SK-N-SH treated with all-trans-retinoic acid at 6 μM for 48 hours (cell line): ENCODE data around the gene CNOT6L.

Experiments
- ATAC-seq: fragments of 200-7000 bp; cut with Tn5 transposase; 3 replicates; pipeline ENCODE4 v1.9.1; 2020; ENCODE audit warnings: mild to moderate bottlenecking, moderate library complexity
- ARNTL ChIP-seq: fragments of 450-650 bp; formaldehyde crosslinking; IDR thresholded peaks from 2 replicates; pipeline ENCODE4 v1.5.0; 2020; ENCODE audit warnings: low read depth, mild to moderate bottlenecking, moderate library complexity, borderline replicate concordance
- BACH2 ChIP-seq: fragments of 250-450 bp; sonication (Bioruptor Pico); IDR thresholded peaks from 2 replicates; pipeline ENCODE4 v1.9.0; 2021; ENCODE audit warnings: mild to moderate bottlenecking, borderline replicate concordance
- CSDC2 ChIP-seq: fragments of 250-450 bp; sonication (Bioruptor Pico); IDR thresholded peaks from 2 replicates; pipeline ENCODE4 v1.5.0; 2020; ENCODE audit warnings: mild to moderate bottlenecking, moderate library complexity
- ESRRG ChIP-seq: fragments of 250-450 bp; sonication (Bioruptor Pico); IDR thresholded peaks from 2 replicates; pipeline ENCODE4 v1.6.1; 2021; ENCODE audit warnings: mild to moderate bottlenecking
- GLIS3 ChIP-seq: fragments of 250-450 bp; sonication (Bioruptor Pico); IDR thresholded peaks from 2 replicates; pipeline ENCODE4 v1.5.0; 2020; ENCODE audit warnings: mild to moderate bottlenecking, moderate library complexity
- OSR1 ChIP-seq: fragments of 250-450 bp; sonication (Bioruptor Pico); IDR thresholded peaks from 2 replicates; pipeline ENCODE4 v1.8.0; 2022; ENCODE audit warnings: moderate library complexity, mild to moderate bottlenecking, inconsistent platforms
- RARB ChIP-seq: fragments of 250-450 bp; sonication (Bioruptor Pico); IDR thresholded peaks from 2 replicates; pipeline ENCODE4 v1.8.0; 2021; ENCODE audit warnings: mild to moderate bottlenecking, moderate library complexity
- SNAI2 ChIP-seq: fragments of 250-450 bp; sonication (Bioruptor Pico); IDR thresholded peaks from 2 replicates; pipeline ENCODE4 v1.5.0; 2020; ENCODE audit warnings: mild to moderate bottlenecking, moderate library complexity
- TCF4 ChIP-seq: fragments of 250-450 bp; sonication (Bioruptor Pico); IDR thresholded peaks from 2 replicates; pipeline ENCODE4 v1.8.0; 2021; ENCODE audit warnings: mild to moderate bottlenecking, moderate library complexity, borderline replicate concordance
- TOX ChIP-seq: fragments of 250-450 bp; sonication (Bioruptor Pico); IDR thresholded peaks from 2 replicates; pipeline ENCODE4 v1.8.0; 2021; ENCODE audit warnings: mild to moderate bottlenecking, moderate library complexity, borderline replicate concordance
- ZC3H10 ChIP-seq: fragments of 250-450 bp; sonication (Bioruptor Pico); IDR thresholded peaks from 2 replicates; pipeline ENCODE4 v1.5.1; 2021; ENCODE audit warnings: mild to moderate bottlenecking, moderate library complexity
- ZFP3 ChIP-seq: fragments of 250-450 bp; sonication (Bioruptor Pico); IDR thresholded peaks from 2 replicates; pipeline ENCODE4 v1.5.0; 2020; ENCODE audit warnings: mild to moderate bottlenecking, moderate library complexity
- ZNF565 ChIP-seq: fragments of 450-650 bp; formaldehyde crosslinking; conservative IDR thresholded peaks from 2 replicates; pipeline ENCODE4 v1.5.0; 2020; ENCODE audit warnings: low read depth, mild to moderate bottlenecking, moderate library complexity
- ZNF8 ChIP-seq: fragments of 450-650 bp; formaldehyde crosslinking; IDR thresholded peaks from 2 replicates; pipeline ENCODE4 v1.5.0; 2020; ENCODE audit warnings: mild to moderate bottlenecking, moderate library complexity
- TF ChIP-seq, protein P1 (sequence below): fragments of 250-450 bp; sonication (Bioruptor Pico); IDR thresholded peaks from 2 replicates; pipeline ENCODE4 v1.5.1; 2020; ENCODE audit warnings: low read depth, mild to moderate bottlenecking, moderate library complexity
- TF ChIP-seq, protein P2 (sequence below): fragments of 250-450 bp; sonication (Bioruptor Pico); IDR thresholded peaks from 2 replicates; pipeline ENCODE4 v1.8.0; 2021; ENCODE audit warnings: low read depth, mild to moderate bottlenecking, moderate library complexity, borderline replicate concordance
- TF ChIP-seq, protein P3 (sequence below): fragments of 250-450 bp; sonication (Bioruptor Pico); IDR thresholded peaks from 2 replicates; pipeline ENCODE4 v1.5.0; 2020; ENCODE audit warnings: mild to moderate bottlenecking, moderate library complexity
- TF ChIP-seq, protein P4 (sequence below): fragments of 250-450 bp; sonication (Bioruptor Pico); IDR thresholded peaks from 2 replicates; pipeline ENCODE4 v1.5.1; 2021; ENCODE audit warnings: mild to moderate bottlenecking, moderate library complexity
- TF ChIP-seq, protein P5 (sequence below): fragments of 250-450 bp; sonication (Bioruptor Pico); IDR thresholded peaks from 2 replicates; pipeline ENCODE4 v1.8.0; 2020; ENCODE audit warnings: mild to moderate bottlenecking, moderate library complexity, borderline replicate concordance

CNOT6L gene

DNA sequence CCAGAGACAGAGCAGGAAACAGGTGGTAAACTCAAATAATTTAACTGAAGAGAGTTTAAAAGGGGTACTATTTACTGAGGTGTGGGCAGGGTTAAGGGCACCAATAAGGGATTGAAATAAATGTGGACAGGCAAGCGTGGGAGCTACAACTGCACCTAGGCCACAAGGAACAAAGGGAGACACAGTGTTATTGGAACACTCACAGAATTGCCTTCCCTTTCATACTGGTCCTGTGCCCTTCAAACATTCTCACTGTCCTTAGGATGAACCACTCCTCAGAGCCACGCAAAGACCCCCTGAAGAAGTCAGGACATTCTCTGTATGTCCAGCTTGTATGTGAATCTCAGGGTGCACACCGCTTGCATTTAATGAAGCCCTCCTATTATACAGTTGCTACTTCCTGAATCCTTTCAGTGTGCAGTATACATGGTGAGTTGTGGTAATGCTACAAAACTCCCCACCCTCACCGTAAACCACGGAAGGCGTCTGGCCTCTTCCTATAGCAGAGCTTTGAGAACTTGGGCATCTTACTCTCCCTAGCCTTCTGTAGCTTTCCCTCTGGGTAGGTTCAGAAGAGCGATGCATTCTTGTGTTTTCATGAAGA is 33.8 kb upstream of the CNOT6L start (continued):
- TF ChIP-seq, protein P1, sequence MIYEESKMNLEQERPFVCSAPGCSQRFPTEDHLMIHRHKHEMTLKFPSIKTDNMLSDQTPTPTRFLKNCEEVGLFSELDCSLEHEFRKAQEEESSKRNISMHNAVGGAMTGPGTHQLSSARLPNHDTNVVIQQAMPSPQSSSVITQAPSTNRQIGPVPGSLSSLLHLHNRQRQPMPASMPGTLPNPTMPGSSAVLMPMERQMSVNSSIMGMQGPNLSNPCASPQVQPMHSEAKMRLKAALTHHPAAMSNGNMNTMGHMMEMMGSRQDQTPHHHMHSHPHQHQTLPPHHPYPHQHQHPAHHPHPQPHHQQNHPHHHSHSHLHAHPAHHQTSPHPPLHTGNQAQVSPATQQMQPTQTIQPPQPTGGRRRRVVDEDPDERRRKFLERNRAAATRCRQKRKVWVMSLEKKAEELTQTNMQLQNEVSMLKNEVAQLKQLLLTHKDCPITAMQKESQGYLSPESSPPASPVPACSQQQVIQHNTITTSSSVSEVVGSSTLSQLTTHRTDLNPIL (CRISPR knock-in tag) = no peak
- TF ChIP-seq, protein P2, sequence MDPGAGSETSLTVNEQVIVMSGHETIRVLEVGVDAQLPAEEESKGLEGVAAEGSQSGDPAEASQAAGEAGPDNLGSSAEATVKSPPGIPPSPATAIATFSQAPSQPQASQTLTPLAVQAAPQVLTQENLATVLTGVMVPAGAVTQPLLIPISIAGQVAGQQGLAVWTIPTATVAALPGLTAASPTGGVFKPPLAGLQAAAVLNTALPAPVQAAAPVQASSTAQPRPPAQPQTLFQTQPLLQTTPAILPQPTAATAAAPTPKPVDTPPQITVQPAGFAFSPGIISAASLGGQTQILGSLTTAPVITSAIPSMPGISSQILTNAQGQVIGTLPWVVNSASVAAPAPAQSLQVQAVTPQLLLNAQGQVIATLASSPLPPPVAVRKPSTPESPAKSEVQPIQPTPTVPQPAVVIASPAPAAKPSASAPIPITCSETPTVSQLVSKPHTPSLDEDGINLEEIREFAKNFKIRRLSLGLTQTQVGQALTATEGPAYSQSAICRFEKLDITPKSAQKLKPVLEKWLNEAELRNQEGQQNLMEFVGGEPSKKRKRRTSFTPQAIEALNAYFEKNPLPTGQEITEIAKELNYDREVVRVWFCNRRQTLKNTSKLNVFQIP = no peak
- TF ChIP-seq RARB (CRISPR knock-in tag) (no peak), CSDC2 (CRISPR knock-in tag) (no peak)
- TF ChIP-seq, protein P3, sequence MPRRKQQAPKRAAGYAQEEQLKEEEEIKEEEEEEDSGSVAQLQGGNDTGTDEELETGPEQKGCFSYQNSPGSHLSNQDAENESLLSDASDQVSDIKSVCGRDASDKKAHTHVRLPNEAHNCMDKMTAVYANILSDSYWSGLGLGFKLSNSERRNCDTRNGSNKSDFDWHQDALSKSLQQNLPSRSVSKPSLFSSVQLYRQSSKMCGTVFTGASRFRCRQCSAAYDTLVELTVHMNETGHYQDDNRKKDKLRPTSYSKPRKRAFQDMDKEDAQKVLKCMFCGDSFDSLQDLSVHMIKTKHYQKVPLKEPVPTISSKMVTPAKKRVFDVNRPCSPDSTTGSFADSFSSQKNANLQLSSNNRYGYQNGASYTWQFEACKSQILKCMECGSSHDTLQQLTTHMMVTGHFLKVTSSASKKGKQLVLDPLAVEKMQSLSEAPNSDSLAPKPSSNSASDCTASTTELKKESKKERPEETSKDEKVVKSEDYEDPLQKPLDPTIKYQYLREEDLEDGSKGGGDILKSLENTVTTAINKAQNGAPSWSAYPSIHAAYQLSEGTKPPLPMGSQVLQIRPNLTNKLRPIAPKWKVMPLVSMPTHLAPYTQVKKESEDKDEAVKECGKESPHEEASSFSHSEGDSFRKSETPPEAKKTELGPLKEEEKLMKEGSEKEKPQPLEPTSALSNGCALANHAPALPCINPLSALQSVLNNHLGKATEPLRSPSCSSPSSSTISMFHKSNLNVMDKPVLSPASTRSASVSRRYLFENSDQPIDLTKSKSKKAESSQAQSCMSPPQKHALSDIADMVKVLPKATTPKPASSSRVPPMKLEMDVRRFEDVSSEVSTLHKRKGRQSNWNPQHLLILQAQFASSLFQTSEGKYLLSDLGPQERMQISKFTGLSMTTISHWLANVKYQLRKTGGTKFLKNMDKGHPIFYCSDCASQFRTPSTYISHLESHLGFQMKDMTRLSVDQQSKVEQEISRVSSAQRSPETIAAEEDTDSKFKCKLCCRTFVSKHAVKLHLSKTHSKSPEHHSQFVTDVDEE = no peak

DNA sequence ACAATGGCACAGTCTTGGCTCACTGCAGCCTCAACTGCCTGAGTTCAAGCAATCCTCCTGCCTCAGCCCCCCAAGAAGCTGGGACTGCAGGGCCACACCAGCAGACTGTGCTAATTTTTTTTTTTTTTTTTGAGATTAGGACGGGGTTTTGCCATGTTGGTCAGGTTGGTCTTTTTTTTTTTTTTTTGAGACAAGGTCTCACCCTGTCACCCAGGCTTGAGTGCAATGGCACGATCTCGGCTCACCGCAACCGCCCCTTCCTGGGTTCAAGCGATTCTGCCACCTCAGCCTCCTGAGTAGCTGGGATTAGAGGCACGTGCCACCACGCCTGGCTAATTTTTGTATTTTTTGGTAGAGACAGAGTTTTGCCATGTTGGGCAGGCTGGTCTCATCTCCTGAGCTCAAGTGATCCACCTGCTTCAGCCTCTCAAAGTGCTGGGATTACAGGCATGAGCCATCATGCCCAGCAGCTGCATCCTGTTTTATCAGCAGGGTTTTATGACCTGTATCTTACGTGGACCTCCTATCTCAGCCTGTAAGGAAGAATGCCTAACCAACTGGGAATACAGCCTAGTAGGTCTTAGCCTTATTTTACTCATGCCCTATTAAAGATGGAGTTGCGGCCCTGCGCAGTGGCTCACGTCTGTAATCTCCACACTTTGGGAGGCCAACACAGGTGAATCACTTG is 30.3 kb upstream of the CNOT6L start:
- TF ChIP-seq, protein P3 = no peak
- TF ChIP-seq OSR1 (CRISPR knock-in tag) = no peak
- TF ChIP-seq, protein P4, sequence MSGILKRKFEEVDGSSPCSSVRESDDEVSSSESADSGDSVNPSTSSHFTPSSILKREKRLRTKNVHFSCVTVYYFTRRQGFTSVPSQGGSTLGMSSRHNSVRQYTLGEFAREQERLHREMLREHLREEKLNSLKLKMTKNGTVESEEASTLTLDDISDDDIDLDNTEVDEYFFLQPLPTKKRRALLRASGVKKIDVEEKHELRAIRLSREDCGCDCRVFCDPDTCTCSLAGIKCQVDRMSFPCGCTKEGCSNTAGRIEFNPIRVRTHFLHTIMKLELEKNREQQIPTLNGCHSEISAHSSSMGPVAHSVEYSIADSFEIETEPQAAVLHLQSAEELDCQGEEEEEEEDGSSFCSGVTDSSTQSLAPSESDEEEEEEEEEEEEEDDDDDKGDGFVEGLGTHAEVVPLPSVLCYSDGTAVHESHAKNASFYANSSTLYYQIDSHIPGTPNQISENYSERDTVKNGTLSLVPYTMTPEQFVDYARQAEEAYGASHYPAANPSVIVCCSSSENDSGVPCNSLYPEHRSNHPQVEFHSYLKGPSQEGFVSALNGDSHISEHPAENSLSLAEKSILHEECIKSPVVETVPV = no peak
- no peak for TF ChIP-seq GLIS3
- TF ChIP-seq TCF4 = no peak
- no peak for TF ChIP-seq ZNF8 (CRISPR knock-in tag)
- no peak for ATAC-seq

DNA sequence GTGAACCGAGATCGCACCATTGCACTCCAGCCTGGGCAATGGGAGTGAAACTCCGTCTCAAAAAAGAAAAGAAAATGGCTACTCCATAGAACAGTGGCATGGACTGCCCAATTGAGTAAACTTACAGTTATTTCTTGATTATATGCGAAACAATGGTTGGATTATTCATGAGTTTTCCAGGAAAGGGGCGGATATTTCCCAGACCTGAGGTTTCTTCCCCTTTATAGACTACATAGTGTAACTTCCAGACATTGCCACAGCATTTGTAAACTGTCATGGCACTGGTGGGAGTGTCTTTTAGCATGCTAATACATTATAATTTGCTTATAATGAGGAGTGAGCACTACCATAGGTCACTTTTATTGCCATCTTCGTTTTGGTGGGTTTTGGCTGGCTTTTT is 29.3 kb upstream of the CNOT6L start:
- TF ChIP-seq ZNF8 (CRISPR knock-in tag) (no peak), OSR1 (CRISPR knock-in tag) (no peak)
- TF ChIP-seq, protein P5, sequence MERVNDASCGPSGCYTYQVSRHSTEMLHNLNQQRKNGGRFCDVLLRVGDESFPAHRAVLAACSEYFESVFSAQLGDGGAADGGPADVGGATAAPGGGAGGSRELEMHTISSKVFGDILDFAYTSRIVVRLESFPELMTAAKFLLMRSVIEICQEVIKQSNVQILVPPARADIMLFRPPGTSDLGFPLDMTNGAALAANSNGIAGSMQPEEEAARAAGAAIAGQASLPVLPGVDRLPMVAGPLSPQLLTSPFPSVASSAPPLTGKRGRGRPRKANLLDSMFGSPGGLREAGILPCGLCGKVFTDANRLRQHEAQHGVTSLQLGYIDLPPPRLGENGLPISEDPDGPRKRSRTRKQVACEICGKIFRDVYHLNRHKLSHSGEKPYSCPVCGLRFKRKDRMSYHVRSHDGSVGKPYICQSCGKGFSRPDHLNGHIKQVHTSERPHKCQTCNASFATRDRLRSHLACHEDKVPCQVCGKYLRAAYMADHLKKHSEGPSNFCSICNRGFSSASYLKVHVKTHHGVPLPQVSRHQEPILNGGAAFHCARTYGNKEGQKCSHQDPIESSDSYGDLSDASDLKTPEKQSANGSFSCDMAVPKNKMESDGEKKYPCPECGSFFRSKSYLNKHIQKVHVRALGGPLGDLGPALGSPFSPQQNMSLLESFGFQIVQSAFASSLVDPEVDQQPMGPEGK (CRISPR knock-in tag) = no peak
- TF ChIP-seq, all 23 proteins: peak for 0
- no peak for ATAC-seq

DNA sequence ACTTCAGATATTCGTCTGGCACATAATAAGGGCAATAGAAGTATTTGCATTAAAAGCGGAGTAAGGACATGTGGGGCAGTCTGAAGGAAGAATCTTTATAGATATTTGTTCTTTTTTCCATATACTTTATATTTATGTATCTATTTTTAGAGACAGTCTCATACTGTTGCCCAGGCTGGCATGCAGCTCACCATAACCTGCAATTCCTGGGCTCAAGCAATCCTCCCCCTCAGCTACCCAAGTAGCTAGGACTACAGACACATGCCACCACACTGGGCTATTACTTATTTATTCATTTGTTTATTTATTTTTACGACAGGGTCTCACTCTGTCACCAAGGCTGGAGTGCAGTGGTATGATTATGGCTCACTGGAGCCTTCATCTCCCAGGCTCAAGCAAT is 26.8 kb upstream of the CNOT6L start:
- ATAC-seq = no peak
- TF ChIP-seq ZNF565 (CRISPR knock-in tag) (no peak), OSR1 (CRISPR knock-in tag) (no peak), ARNTL (no peak), TOX (CRISPR knock-in tag) (no peak), CSDC2 (CRISPR knock-in tag) (no peak), ZC3H10 (CRISPR knock-in tag) (no peak), ESRRG (CRISPR knock-in tag) (no peak), TCF4 (no peak), BACH2 (no peak), SNAI2 (CRISPR knock-in tag) (no peak), ZFP3 (CRISPR knock-in tag) (no peak)
- TF ChIP-seq, protein P1 (CRISPR knock-in tag) = no peak
- TF ChIP-seq, protein P2 = no peak
